IPS-15b (cell line): Measurements from ENCODE around the gene SUN1.
A peak's percentile ranks its signal among the peaks of the same experiment; 100 is the strongest.
"Not testable (repeated sequence)": the region's sequence is repeated elsewhere in the genome, so short reads cannot be mapped to it uniquely, and the experiment has no call there.

ENCODE experiments used
- H3K27me3 ChIP-seq: one replicate; pipeline ENCODE4 v1.6.1; 2013; ENCODE audit warnings: low read length; ENCODE audit not compliant: control insufficient read depth, insufficient read depth
- H3K36me3 ChIP-seq: one replicate; pipeline ENCODE4 v1.6.1; 2013; ENCODE audit warnings: low read length; ENCODE audit not compliant: control insufficient read depth, insufficient read depth
- H3K4me1 ChIP-seq: one replicate; pipeline ENCODE4 v1.6.1; 2013; ENCODE audit warnings: mild to moderate bottlenecking, low read length; ENCODE audit not compliant: control insufficient read depth, insufficient read depth
- H3K4me3 ChIP-seq: one replicate; pipeline ENCODE4 v1.5.1; 2013; ENCODE audit warnings: low read depth, low read length
- H3K9ac ChIP-seq: one replicate; pipeline ENCODE4 v1.6.1; 2013; ENCODE audit warnings: low read depth, mild to moderate bottlenecking, low read length
- H3K9me3 ChIP-seq: one replicate; pipeline ENCODE4 v1.6.1; 2013; ENCODE audit warnings: mild to moderate bottlenecking, low read length; ENCODE audit not compliant: control insufficient read depth, insufficient read depth

The SUN1 gene

DNA sequence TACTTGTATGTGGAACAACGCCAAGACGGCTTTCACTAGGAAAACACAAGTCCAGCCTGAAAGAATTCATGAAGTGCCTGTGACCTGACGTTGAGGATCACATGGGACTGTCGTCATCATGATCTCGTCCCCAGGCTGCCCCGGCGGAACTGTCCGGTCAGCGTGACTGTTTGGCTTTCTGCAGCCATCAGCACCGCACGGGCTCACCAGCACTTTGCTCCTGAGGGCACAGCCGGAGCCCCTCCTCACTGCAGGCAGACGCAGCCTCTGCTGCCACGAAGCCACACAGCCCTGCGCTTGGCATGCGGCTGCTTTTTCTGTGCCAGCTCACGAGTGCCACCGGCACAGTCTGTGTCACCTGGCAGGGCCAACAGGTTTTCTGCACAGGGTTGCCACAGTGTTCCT is 34.7 kb downstream of the SUN1 start:
- no peaks in the 10 kb centered on the region for H3K27me3 ChIP-seq
- no peaks in the 10 kb centered on the region for H3K9me3 ChIP-seq
- no peak overlapping the region for H3K4me3 ChIP-seq
- H3K4me1 ChIP-seq: no peaks in the 10 kb centered on the region
- H3K9ac ChIP-seq: no peak overlapping the region
- peaks cover 50% of the 10 kb centered on the region for H3K36me3 ChIP-seq

GRCh38 chr7:867406-868188 is 35.3 kb downstream of the SUN1 start:
- H3K9me3 ChIP-seq: no peaks in the 10 kb centered on the region
- H3K4me3 ChIP-seq: no peak overlapping the region
- peaks cover 56% of the 10 kb centered on the region for H3K36me3 ChIP-seq
- no peaks in the 10 kb centered on the region for H3K4me1 ChIP-seq
- H3K27me3 ChIP-seq: no peaks in the 10 kb centered on the region
- H3K9ac ChIP-seq: no peak overlapping the region

GRCh38 chr7:868189-868486 is 35.9 kb downstream of the SUN1 start:
- Histone ChIP-seq H3K4me1 (no peaks in the 10 kb centered on the region), H3K9ac (no peak overlapping the region), H3K36me3 (peaks cover 56% of the 10 kb centered on the region), H3K4me3 (no peak overlapping the region), H3K27me3 (no peaks in the 10 kb centered on the region), H3K9me3 (no peaks in the 10 kb centered on the region)

GRCh38 chr7:869348-869747 is 37.1 kb downstream of the SUN1 start:
- H3K36me3 ChIP-seq: peaks cover 52% of the 10 kb centered on the region
- no peaks in the 10 kb centered on the region for H3K4me1 ChIP-seq
- no peak overlapping the region for H3K4me3 ChIP-seq
- H3K27me3 ChIP-seq: no peaks in the 10 kb centered on the region
- no peak overlapping the region for H3K9ac ChIP-seq
- no peaks in the 10 kb centered on the region for H3K9me3 ChIP-seq

DNA sequence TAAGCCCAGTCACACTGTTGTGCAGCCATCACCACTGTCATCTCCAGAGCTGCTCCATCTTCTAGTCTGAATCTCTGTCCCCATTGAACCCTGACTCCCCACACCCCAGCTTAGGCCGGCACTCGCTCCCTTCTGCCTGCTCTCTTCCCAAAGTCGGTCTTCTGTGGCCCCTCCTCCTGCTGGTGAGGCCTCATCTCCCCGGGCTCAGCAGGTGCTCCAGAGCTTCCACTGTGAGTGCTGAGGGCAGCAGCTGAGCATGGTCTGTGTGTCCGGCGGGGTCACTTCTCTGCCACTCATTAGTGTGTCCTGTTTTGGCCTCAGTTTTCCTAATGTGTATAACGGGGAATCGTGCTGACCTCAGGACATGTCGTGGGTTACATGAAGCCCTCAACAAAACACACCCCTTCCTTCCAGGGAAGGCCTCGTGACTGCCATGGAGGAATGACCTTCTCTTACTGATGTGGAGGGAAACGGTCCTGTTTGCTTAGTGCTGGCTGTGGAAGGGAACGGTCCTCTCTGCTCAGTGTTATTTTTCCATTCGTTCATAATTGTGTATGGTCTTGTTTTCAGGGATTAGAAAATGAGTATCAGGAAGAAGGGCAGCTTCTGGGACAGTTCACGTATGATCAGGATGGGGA is 39.7 kb downstream of the SUN1 start:
- Histone ChIP-seq H3K36me3 (peaks cover 41% of the 10 kb centered on the region), H3K4me3 (no peak overlapping the region), H3K4me1 (no peaks in the 10 kb centered on the region), H3K27me3 (no peaks in the 10 kb centered on the region), H3K9ac (no peak overlapping the region), H3K9me3 (no peaks in the 10 kb centered on the region)

- not testable (repeated sequence) for H3K4me1 ChIP-seq, H3K4me3 ChIP-seq, H3K27me3 ChIP-seq, H3K9me3 ChIP-seq, H3K9ac ChIP-seq
- H3K36me3 ChIP-seq: peaks cover 34% of the 10 kb centered on the region
Measured at GRCh38 chr7:872685-873084, 40.4 kb downstream of the SUN1 start.

DNA sequence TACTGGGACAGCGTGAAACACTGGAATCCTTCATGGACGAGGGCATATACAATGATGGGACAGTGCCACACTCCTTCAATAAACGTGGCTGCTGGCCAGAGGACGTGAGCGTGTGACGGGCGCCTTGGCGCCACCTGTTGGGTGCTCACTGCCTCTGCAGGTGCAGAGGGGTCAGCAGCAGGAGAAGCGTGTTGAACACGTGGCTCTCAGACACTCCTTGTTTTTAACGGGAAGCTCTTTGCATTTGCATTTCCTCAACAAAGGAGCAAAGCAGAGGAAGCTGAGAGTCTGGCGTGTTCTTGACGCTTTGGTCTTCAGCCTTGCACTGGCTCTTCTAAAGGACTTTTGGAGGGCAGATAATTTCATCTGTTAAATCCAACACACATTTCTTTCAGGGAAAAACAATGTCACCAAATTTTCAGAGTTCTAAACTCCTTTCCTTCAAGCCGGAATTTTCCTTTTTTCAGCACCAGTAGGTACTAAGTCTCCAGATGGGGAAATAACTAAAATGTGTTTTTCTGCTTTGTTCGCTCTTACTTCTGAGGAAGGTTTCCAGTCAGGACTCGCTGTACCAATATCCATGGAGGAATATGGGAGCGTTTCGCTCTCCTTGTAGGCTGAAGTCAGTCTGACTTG is 41.2 kb downstream of the SUN1 start:
- peaks cover 28% of the 10 kb centered on the region for H3K36me3 ChIP-seq
- no peak overlapping the region for H3K9ac ChIP-seq
- no peaks in the 10 kb centered on the region for H3K9me3 ChIP-seq
- no peak overlapping the region for H3K4me3 ChIP-seq
- H3K27me3 ChIP-seq: no peaks in the 10 kb centered on the region
- H3K4me1 ChIP-seq: peaks cover 3% of the 10 kb centered on the region

DNA sequence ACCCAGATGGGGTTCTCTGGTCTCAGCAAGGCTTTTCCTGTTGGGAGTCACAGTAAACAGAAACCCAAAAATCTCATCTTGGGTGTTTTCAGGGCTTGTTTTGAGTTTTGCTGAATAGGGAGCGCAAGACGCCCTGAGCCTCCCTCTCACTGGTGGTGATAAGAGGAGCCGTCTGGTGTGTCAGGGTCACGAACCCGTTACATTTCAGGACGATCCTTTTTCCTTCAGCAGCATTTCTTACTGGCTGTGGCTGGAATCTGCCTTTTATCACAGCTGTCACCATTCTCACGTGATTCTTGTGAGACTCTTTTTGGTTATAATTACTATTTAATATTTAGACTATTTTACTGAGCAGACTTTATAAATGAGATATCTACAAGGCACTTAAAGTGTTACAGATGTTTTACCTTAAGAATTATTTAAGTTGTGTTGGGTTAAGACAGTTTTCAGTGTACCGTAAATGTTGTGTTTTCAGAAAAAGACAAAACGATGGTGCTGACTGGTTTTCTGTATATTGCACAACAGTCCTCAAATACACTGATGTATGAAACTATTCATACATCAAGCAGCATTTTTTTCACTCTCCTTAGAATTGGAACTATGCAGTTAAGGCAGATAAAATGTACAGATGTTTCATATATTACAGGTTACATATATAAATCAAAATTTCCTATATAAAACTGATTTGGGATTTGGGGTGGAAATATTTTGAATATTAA is 41.9 kb downstream of the SUN1 start:
- peaks cover 3% of the 10 kb centered on the region for H3K4me1 ChIP-seq
- no peak overlapping the region for H3K4me3 ChIP-seq
- no peak overlapping the region for H3K9ac ChIP-seq
- no peaks in the 10 kb centered on the region for H3K9me3 ChIP-seq
- H3K27me3 ChIP-seq: no peaks in the 10 kb centered on the region
- peaks cover 26% of the 10 kb centered on the region for H3K36me3 ChIP-seq

DNA sequence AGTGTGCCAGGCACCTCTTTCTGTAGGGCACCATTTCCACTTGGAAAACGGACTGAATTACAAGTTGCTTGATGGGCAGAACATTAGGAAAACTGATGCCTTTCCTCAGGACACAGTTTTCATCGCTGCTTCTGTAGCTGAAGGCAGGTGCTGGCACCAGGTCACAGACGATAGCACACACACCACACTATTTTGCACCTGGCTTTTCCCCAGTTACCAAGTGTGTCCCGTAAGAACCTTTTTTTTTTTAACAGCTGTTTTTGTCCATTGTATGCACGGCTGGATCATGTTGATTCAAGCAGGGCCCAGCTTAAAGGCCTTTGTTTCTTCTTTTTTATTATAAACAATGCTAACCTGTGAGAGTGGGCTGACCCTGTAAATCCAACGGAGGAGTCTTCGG is 42.8 kb downstream of the SUN1 start:
- no peak overlapping the region for H3K9ac ChIP-seq

DNA sequence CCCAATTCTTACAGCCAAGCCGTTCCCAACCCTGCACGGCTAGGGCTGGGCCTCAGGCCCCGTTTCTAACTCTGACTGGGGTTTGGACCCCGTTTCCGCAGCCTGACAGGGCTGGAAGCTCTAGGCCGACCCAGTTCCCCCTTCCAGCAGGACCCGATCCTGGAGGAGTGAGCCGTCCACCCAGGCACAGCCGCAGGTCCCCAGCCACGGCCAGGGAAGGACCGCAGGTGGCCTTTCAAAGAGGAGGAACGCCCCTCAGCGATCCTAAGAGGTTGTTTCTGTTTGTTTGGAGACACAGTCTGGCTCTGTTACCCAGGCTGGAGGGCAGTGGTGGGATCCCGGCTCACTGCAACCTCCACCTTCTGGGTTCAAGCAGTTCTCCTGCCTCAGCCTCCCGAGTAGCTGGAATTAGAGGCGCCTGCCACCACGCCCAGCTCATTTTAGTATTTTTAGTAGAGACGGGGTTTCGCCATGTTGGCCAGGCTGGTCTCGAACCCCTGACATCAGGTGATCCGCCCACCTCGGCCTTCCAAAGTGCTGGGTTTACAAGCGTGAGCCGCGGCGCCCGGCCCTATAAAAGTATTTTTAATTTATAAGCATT is 43.3 kb downstream of the SUN1 start:
- Histone ChIP-seq H3K36me3 (peaks cover 15% of the 10 kb centered on the region), H3K9me3 (no peaks in the 10 kb centered on the region), H3K27me3 (no peaks in the 10 kb centered on the region), H3K4me1 (peaks cover 3% of the 10 kb centered on the region), H3K4me3 (peak overlapping the region; percentile 13), H3K9ac (no peak overlapping the region)

More for the DNA sequence above, 42.8 kb downstream of the SUN1 start:
- Histone ChIP-seq H3K36me3 (peaks cover 20% of the 10 kb centered on the region), H3K4me3 (no peak overlapping the region), H3K27me3 (no peaks in the 10 kb centered on the region), H3K4me1 (peaks cover 3% of the 10 kb centered on the region), H3K9me3 (no peaks in the 10 kb centered on the region)

GRCh38 chr7:876077-876971 is 44.0 kb downstream of the SUN1 start, which contains the start of gene GET4:
Gene GET4 (plus strand): TSS chr7:876554. CDS start chr7:876646, 92 bp downstream.
- Histone ChIP-seq H3K4me1 (peaks cover 3% of the 10 kb centered on the region), H3K36me3 (peaks cover 14% of the 10 kb centered on the region), H3K27me3 (no peaks in the 10 kb centered on the region), H3K9ac (peak within 1 kb of the TSS; percentile 65), H3K4me3 (peak within 1 kb of the TSS; percentile 87), H3K9me3 (no peaks in the 10 kb centered on the region)
